WTC11 (cell line): ENCODE results near the gene ZFYVE28. TPM values are rescaled to one million over a fixed set of nuclear protein-coding genes. Genes with fewer than 3 reads are reported as not detected.

Source experiments
- ATAC-seq: fragments of 200-7000 bp; cut with Tn5 transposase; 2 replicates; pipeline ENCODE4 v1.10.0; 2021; ENCODE audit warnings: mild to moderate bottlenecking, moderate library complexity
- CTCF ChIA-PET: fragments of 300-600 bp; sonication (Branson Sonifier 250); formaldehyde crosslinking; loops from one replicate; lab custom pipeline; 2021; ENCODE audit warnings: antibody characterized with exemption; lab: Charles Lee
- POLR2A ChIA-PET: fragments of 350-600 bp; sonication (Branson Sonifier 250); formaldehyde crosslinking; loops from one replicate; lab custom pipeline; 2021; ENCODE audit warnings: antibody characterized with exemption; lab: Charles Lee
- DNase-seq: peaks from one replicate; pipeline ENCODE4 v3.0.0; 2021; ENCODE audit warnings: low spot score
- H3K27ac Mint-ChIP-seq: 2 replicates; pipeline ENCODE4 v1.8.0; 2021; ENCODE audit warnings: mixed read lengths
- H3K27me3 Mint-ChIP-seq: 2 replicates; pipeline ENCODE4 v1.8.0; 2021; ENCODE audit warnings: low read depth, mild to moderate bottlenecking, moderate library complexity, mixed read lengths
- H3K36me3 Mint-ChIP-seq: 2 replicates; pipeline ENCODE4 v1.8.0; 2021; ENCODE audit warnings: mixed read lengths
- H3K4me1 Mint-ChIP-seq: 2 replicates; pipeline ENCODE4 v1.8.0; 2022; ENCODE audit warnings: mixed read lengths
- H3K4me3 Mint-ChIP-seq: 2 replicates; pipeline ENCODE4 v1.8.0; 2021; ENCODE audit warnings: mild to moderate bottlenecking, moderate library complexity, mixed read lengths
- H3K9me3 Mint-ChIP-seq: 2 replicates; pipeline ENCODE4 v1.8.0; 2021; ENCODE audit warnings: mixed read lengths
- CBFB ChIP-seq: sonication (generic); formaldehyde crosslinking; IDR thresholded peaks from 2 replicates; pipeline ENCODE4 v1.8.1; 2022; ENCODE audit warnings: mild to moderate bottlenecking, low read depth, missing genetic modification reagents
- ELF4 ChIP-seq: sonication (generic); formaldehyde crosslinking; IDR thresholded peaks from 2 replicates; pipeline ENCODE4 v1.8.1; 2022; ENCODE audit warnings: low read depth, mild to moderate bottlenecking, moderate library complexity, missing genetic modification reagents
- FOXP4 ChIP-seq: sonication (generic); formaldehyde crosslinking; IDR thresholded peaks from 2 replicates; pipeline ENCODE4 v1.8.0; 2022; ENCODE audit warnings: mild to moderate bottlenecking, missing genetic modification reagents
- GABPB1 ChIP-seq: sonication (generic); formaldehyde crosslinking; IDR thresholded peaks from 2 replicates; pipeline ENCODE4 v1.8.1; 2023; ENCODE audit warnings: mild to moderate bottlenecking, missing genetic modification reagents
- IRF1 ChIP-seq: sonication (generic); formaldehyde crosslinking; IDR thresholded peaks from 2 replicates; pipeline ENCODE4 v1.8.0; 2023; ENCODE audit warnings: missing genetic modification reagents
- IRF2 ChIP-seq: sonication (generic); formaldehyde crosslinking; IDR thresholded peaks from 2 replicates; pipeline ENCODE4 v1.8.0; 2022; ENCODE audit warnings: low read depth, missing genetic modification reagents, borderline replicate concordance
- KAT7 ChIP-seq: sonication (generic); formaldehyde crosslinking; IDR thresholded peaks from 2 replicates; pipeline ENCODE4 v1.8.1; 2023; ENCODE audit warnings: missing genetic modification reagents, mild to moderate bottlenecking, borderline replicate concordance
- MXD4 ChIP-seq: fragments of 250-450 bp; sonication (Bioruptor Pico); IDR thresholded peaks from 2 replicates; pipeline ENCODE4 v1.8.0; 2021; ENCODE audit warnings: mild to moderate bottlenecking, moderate library complexity, borderline replicate concordance
- SMAD3 ChIP-seq: sonication (generic); formaldehyde crosslinking; IDR thresholded peaks from 2 replicates; pipeline ENCODE4 v1.8.0; 2022; ENCODE audit warnings: missing genetic modification reagents, mild to moderate bottlenecking, borderline replicate concordance
- TCF7 ChIP-seq: sonication (generic); formaldehyde crosslinking; IDR thresholded peaks from 2 replicates; pipeline ENCODE4 v1.8.0; 2022; ENCODE audit warnings: mild to moderate bottlenecking, low read depth, missing genetic modification reagents, moderate library complexity
- TEAD1 ChIP-seq: sonication (generic); formaldehyde crosslinking; IDR thresholded peaks from 2 replicates; pipeline ENCODE4 v1.8.0; 2022; ENCODE audit warnings: mild to moderate bottlenecking, missing genetic modification reagents
- ZNF219 ChIP-seq: sonication (generic); formaldehyde crosslinking; IDR thresholded peaks from 2 replicates; pipeline ENCODE4 v1.8.0; 2023; ENCODE audit warnings: missing genetic modification reagents, mild to moderate bottlenecking, borderline replicate concordance
- ZNF396 ChIP-seq: fragments of 250-450 bp; sonication (Bioruptor Pico); IDR thresholded peaks from 2 replicates; pipeline ENCODE4 v1.8.0; 2021; ENCODE audit warnings: mild to moderate bottlenecking, moderate library complexity, borderline replicate concordance
- ZNF423 ChIP-seq: fragments of 250-450 bp; sonication (Bioruptor Pico); IDR thresholded peaks from 2 replicates; pipeline ENCODE4 v2.1.2; 2022; ENCODE audit warnings: mild to moderate bottlenecking, moderate library complexity
- total RNA-seq: library from RNA; stranded (reverse); gene quantifications from 3 replicates; pipeline ENCODE4 v1.2.3, GENCODE V29; 2021

Gene ZFYVE28
- total RNA-seq, 1 experiment from 2014 or later: 7.8 TPM

GRCh38 chr4:2359591-2360395 lies 58.7 kb downstream of the ZFYVE28 start (continued):
- TF ChIP-seq GABPB1 (CRISPR knock-in tag) (no peak), TEAD1 (no peak), MXD4 (no peak)

GRCh38 chr4:2357821-2358745 lies 60.4 kb downstream of the ZFYVE28 start:
- Mint-ChIP-seq H3K4me1 (peaks cover 2% of the 10 kb centered on the region; the same call in 1 of the 2 replicates), H3K4me3 (no peak overlapping the region), H3K36me3 (no peaks in the 10 kb centered on the region), H3K27me3 (no peaks in the 10 kb centered on the region), H3K9me3 (no peaks in the 10 kb centered on the region), H3K27ac (no peak overlapping the region)
- CTCF ChIA-PET: interaction anchor here (0.7 kb wide), 1 partner anchor 63 kb away, joined by 4 read pairs; no protein-coding TSS in a partner anchor
- ATAC-seq (peak; percentile 46), DNase-seq (no peak)
- TF ChIP-seq FOXP4: no peak
- TF ChIP-seq CBFB (CRISPR knock-in tag): no peak
- no peak for TF ChIP-seq ZNF219 (CRISPR knock-in tag)
- no peak for TF ChIP-seq TCF7 (CRISPR knock-in tag)
- no peak for TF ChIP-seq ZNF396 (CRISPR knock-in tag)
- peak; percentile 51; the same call in 1 of the 2 replicates for TF ChIP-seq ZNF423 (CRISPR knock-in tag)
- TF ChIP-seq ELF4: no peak
- no peak for TF ChIP-seq SMAD3 (CRISPR knock-in tag)
- TF ChIP-seq, all 79 proteins: peak for 1
- POLR2A ChIA-PET: interaction anchor here (0.6 kb wide), 1 partner anchor 154 kb away, joined by 3 read pairs; no protein-coding TSS in a partner anchor

DNA sequence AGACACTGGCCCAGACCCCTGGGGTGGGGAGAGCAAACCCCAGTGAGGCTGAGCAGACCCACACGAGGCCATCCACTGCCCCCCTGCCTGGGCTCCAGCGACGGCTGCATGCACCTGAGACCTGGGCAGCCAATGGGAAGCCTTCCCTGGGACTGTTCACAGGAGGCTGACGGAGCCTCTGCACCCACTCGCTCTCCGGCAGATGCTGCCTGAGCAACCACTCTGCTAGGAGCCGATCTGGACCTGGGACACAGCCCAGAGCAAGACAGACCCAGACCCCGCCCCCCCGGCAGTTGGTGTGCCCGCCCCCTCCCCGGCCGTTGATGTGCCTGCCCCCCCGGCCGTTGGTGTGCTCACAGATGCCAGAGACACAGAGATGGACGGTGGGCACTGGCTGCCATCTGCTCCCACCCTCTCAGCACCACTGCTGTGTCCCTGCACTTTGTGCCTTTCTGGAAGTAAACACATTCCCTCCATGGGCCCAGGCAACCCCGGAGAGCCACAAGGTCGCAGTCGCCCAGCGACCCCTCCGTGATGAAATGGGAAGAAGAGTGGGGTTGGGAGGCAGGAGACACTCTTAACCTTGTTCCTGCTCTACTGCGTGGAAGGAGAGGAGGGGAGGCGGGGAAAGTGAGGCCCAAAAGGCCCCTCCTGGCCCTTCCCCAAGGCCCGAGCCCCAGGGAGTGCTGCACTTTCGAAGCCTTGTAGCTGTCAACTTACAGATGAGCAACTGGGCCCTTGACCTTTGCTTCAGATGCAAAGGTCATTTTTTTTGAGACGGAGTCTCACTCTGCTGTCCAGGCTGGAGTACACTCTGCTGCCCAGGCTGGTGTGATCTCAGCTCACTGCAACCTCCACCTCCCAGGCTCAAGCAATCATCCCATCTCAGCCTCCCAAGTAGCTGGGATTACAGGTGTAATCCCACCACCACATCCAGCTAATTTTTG lies 62.0 kb downstream of the ZFYVE28 start:
- POLR2A ChIA-PET: interaction anchor here (0.5 kb wide), 1 partner anchor 345 kb away, joined by 3 read pairs; no protein-coding TSS in a partner anchor
- H3K27ac Mint-ChIP-seq: no peak overlapping the region
- H3K9me3 Mint-ChIP-seq: no peaks in the 10 kb centered on the region
- H3K27me3 Mint-ChIP-seq: no peaks in the 10 kb centered on the region
- peaks cover 2% of the 10 kb centered on the region; the same call in 1 of the 2 replicates for H3K4me1 Mint-ChIP-seq
- ATAC-seq: peak; percentile 20; the same call in 1 of the 2 replicates
- no peaks in the 10 kb centered on the region for H3K36me3 Mint-ChIP-seq
- no peak for TF ChIP-seq KAT7 (CRISPR knock-in tag)
- TF ChIP-seq, all 79 proteins: peak for 0
- H3K4me3 Mint-ChIP-seq: no peak overlapping the region
- no peak for DNase-seq
- CTCF ChIA-PET: interaction anchor here (1.0 to 3.5 kb wide), 5 partner anchors 37 to 136 kb away, joined by 3 to 50 read pairs (median 4); no protein-coding TSS in a partner anchor

DNA sequence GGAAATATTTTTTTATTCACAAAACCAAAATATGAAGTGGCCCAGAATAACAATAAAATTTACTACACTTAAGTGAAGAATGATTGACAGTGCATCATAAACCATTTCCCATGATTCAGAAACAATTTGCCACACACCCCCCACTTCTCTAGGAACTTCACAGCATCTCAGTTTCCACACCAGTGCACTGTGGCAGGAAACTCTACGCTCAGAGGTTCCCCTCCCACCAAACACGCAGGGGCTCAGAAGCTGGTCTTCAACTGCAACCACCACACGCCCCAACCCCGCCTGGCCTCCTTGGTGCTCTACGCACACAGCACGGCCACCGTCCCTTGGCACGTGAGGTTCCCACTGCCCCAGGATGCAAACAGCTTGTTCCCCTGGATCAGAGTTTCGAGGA lies 63.7 kb downstream of the ZFYVE28 start:
- Mint-ChIP-seq H3K9me3 (no peaks in the 10 kb centered on the region), H3K27ac (no peak overlapping the region), H3K36me3 (no peaks in the 10 kb centered on the region), H3K27me3 (no peaks in the 10 kb centered on the region)
- CTCF ChIA-PET: interaction anchor here (0.5 to 3.5 kb wide), 26 partner anchors 11 to 228 kb away, joined by 3 to 50 read pairs (median 4); partner anchors contain the start of genes HAUS3, MXD4 and POLN
- DNase-seq (no peak), ATAC-seq (no peak)
- POLR2A ChIA-PET: no interaction called here
- TF ChIP-seq IRF2 (CRISPR knock-in tag) (no peak), KAT7 (CRISPR knock-in tag) (no peak), IRF1 (CRISPR knock-in tag) (no peak)
- TF ChIP-seq, all 79 proteins: peak for 0
- no peak overlapping the region for H3K4me3 Mint-ChIP-seq
- peaks cover 2% of the 10 kb centered on the region; the same call in 1 of the 2 replicates for H3K4me1 Mint-ChIP-seq
